ENCODE measurements around the gene ARRB2. TPM values are rescaled to one million over a fixed set of nuclear protein-coding genes. Genes with fewer than 3 reads are reported as not detected.

ARRB2 gene
- total and polyA plus RNA-seq, 2 of the 8 experiments (the other 6 are each of a cell fraction or from before 2014, with no cell fraction given) = 72.4 to 101 TPM

DNA sequence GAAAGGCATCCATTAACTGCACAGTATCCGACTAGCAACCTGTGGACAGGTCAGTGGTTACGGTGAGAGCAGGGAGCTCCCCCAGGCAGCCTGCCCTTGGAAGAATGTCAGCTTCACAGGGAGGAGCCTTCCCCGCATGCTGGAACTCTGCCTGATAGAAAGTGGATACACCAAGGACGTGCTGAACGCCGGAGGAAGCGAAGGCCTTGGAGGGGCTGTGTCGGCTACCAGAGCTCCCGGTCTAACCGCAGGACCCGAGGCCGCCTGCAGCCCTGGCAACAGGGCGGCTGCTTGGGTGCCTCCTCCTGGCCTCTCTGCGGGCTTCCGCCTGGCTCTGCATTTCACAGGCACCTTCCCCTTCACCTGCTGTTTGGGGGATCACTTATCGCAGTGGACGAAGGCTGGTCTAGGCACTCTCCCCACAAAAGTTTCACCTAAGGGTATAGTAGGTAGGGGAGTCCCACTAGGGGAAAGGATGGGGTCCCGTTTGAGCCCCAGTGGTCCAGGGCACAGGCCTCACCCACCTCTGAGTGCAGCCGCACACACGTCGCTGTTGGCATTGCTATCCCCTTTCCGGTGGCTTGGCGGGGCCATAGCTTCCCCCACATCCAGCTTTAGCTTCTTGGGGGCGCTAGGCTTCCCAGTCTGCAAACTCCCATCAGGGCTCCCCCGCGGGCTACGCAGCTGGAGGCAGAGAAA lies 36.3 kb upstream of the ARRB2 start:
- H3K79me2 ChIP-seq (ENCODE audit: control insufficient read depth in 1 of 2, insufficient read depth in 2 of 2, low read length in 2 of 2) = no peaks in the 10 kb centered on the region
- H4K8ac ChIP-seq (ENCODE audit: extremely low read depth, insufficient read depth, low read length) = no peak overlapping the region
- peaks cover 36 to 78% (median 71%) of the 10 kb centered on the region in 4 experiments for H3K36me3 ChIP-seq (ENCODE audit: control insufficient read depth in 2 of 4, insufficient read depth in 4 of 4, low read length in 3 of 4)
- H3K27ac ChIP-seq (ENCODE audit: low read depth, low read length) = no peak overlapping the region
- ChIA-PET POLR2A (ENCODE audit: partially characterized antibody) (interaction anchor here (1.0 to 2.1 kb wide), 3 partner anchors 10 to 26 kb away, joined by 3 to 4 read pairs (median 4); no protein-coding TSS in a partner anchor), CTCF (ENCODE audit: partially characterized antibody) (interaction anchor here (0.9 to 1.3 kb wide), 2 partner anchors 107 to 109 kb away, joined by 3 to 4 read pairs; no protein-coding TSS in a partner anchor)
- H2BK5ac ChIP-seq (ENCODE audit: low read depth, low read length) = no peak overlapping the region
- H3K79me1 ChIP-seq (ENCODE audit: low read depth, low read length) = no peaks in the 10 kb centered on the region
- no peak overlapping the region for H2AK5ac ChIP-seq (ENCODE audit: low read depth, low read length)
- H3K23ac ChIP-seq (ENCODE audit: insufficient read length) = no peak overlapping the region
- H4K20me1 ChIP-seq (replicated peaks in 1 of 2; ENCODE audit: control insufficient read depth in 1 of 2, insufficient read depth in 2 of 2, low read length in 2 of 2) = peaks cover 8 to 23% of the 10 kb centered on the region in 2 experiments
- DNase-seq (ENCODE audit: low read depth in 1 of 2, low spot score in 2 of 2) (no peak), FAIRE-seq (no peak)
- no peaks in the 10 kb centered on the region for H3K27me3 ChIP-seq (replicated peaks in 1 of 4; ENCODE audit: control insufficient read depth in 3 of 4, extremely low read depth in 1 of 4, insufficient read depth in 3 of 4, low read length in 3 of 4)
- no peak overlapping the region for H3K4ac ChIP-seq (replicated peaks; ENCODE audit: insufficient read length, low read depth, low read length)
- no peak overlapping the region for H3K18ac ChIP-seq (ENCODE audit: extremely low read depth, low read length)
- H2BK15ac ChIP-seq (ENCODE audit: low read length) = no peak overlapping the region
- H4K91ac ChIP-seq (replicated peaks; ENCODE audit: insufficient read length, low read length) = no peak overlapping the region
- H3K56ac ChIP-seq (replicated peaks; ENCODE audit: insufficient read length, low read depth, low read length) = no peak overlapping the region
- 95% methylated on average over 27 of the region's 27 CpGs; no CpG with 5 or more reads in 1 of the 2 experiments for WGBS, 2 experiments (ENCODE audit: extremely low coverage in 1 of 2, insufficient coverage in 1 of 2, insufficient read length in 1 of 2, insufficient replicate concordance in 2 of 2, low coverage in 1 of 2, low lambda C conversion rate in 2 of 2, missing lambda C conversion rate in 1 of 2)
- no peak overlapping the region for H3K9ac ChIP-seq (replicated peaks in 1 of 4; ENCODE audit: extremely low read depth in 1 of 4, low read depth in 3 of 4, low read length in 3 of 4)
- H4K5ac ChIP-seq (ENCODE audit: insufficient read length, low read depth, low read length) = no peak overlapping the region
- H2BK12ac ChIP-seq (ENCODE audit: low read depth, low read length) = no peak overlapping the region
- no peaks in the 10 kb centered on the region for H3K4me1 ChIP-seq (replicated peaks in 1 of 4; ENCODE audit: control insufficient read depth in 3 of 4, insufficient read depth in 4 of 4, low read length in 3 of 4)
- no peaks in the 10 kb centered on the region for H3K9me3 ChIP-seq (ENCODE audit: insufficient read depth in 2 of 2, low read depth in 1 of 2, low read length in 1 of 2)
- no peak overlapping the region for H2BK20ac ChIP-seq (ENCODE audit: low read length)
- H2AFZ ChIP-seq (ENCODE audit: low read length) = no peak overlapping the region
- no peak overlapping the region for H3K4me3 ChIP-seq (ENCODE audit: extremely low read depth in 1 of 4, insufficient read depth in 2 of 4, low read depth in 3 of 4, low read length in 4 of 4)
- H3K14ac ChIP-seq (ENCODE audit: insufficient read length) = no peak overlapping the region
- no peak overlapping the region for H3K4me2 ChIP-seq (ENCODE audit: insufficient read depth in 1 of 2, low read depth in 2 of 2, low read length in 2 of 2)
- H3K23me2 ChIP-seq (ENCODE audit: low read depth, low read length) = no peaks in the 10 kb centered on the region
- H2BK120ac ChIP-seq (replicated peaks; ENCODE audit: low read depth, low read length) = no peak overlapping the region
- TF ChIP-seq GABPA (IDR thresholded peaks at IDR 0.05; ENCODE audit: borderline replicate concordance, insufficient read depth, low read length) = no peak
- no peak for TF ChIP-seq JUN (IDR thresholded peaks at IDR 0.05; ENCODE audit: low read depth, low read length)
- TF ChIP-seq SUZ12 (IDR thresholded peaks at IDR 0.05; ENCODE audit: low read length) = no peak
- TF ChIP-seq CBX8 (IDR thresholded peaks at IDR 0.05; ENCODE audit: borderline replicate concordance, low read depth, low read length) = no peak
- TF ChIP-seq CBX5 (IDR thresholded peaks at IDR 0.05; ENCODE audit: low read depth, low read length) = no peak
- no peak for TF ChIP-seq SIRT6 (IDR thresholded peaks at IDR 0.05; ENCODE audit: low read length)
- TF ChIP-seq TAF1 (IDR thresholded peaks at IDR 0.05; ENCODE audit: low read depth, low read length) = no peak
- no peak for TF ChIP-seq POLR2A (IDR thresholded peaks at IDR 0.05; ENCODE audit: control extremely low read depth in 1 of 2, low read depth in 2 of 2, low read length in 2 of 2)

Measured in H1 (cell line).